ENCODE results near the gene IL17REL.

IL17REL gene

DNA sequence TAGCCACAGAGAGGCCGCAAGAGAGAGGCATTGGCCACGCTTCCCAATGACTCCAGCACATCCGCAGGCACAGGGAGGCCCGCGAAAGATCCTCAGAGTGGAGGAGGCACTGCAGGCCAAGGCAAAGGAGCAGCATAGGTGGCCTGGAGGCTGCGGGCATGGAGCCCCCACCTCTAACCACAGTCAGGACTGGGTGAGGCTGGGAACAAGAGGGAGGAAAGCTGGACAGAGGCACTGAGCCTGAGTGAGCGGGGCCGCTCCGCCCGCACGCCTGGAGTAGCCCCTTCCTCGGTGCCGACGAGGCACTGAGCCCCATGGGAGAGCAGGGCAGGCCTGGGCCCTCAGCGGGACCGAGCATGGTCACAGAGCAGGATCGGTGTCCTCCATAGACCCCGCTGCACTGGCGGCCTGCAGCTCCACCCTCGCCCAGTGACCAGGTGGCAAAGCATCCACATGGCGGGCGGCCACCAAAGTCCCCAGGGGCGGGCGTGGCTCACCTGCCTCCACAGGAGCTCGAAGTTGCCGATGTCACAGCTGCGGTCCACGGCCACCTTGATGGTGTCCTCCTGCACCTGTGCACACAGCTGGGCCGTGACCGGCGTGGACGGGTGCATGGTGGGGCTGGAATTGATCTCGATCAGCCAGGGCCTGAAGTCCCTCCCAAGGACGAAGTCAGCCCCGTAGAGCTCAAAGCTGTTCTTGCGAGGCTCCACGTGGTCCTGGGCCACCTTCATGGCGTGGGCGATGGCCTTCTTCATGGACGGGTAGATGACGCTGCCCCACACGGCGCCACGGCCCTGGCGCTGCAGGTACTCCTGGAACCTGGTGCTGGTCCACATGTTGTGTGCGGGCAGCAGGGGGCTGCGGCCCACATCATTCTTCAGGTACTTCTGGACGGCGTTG lies 18.9 kb upstream of the IL17REL start:
- DNase-seq (ENCODE audit: extremely low read depth, low read depth): no peak
- TF ChIP-seq, protein P1, sequence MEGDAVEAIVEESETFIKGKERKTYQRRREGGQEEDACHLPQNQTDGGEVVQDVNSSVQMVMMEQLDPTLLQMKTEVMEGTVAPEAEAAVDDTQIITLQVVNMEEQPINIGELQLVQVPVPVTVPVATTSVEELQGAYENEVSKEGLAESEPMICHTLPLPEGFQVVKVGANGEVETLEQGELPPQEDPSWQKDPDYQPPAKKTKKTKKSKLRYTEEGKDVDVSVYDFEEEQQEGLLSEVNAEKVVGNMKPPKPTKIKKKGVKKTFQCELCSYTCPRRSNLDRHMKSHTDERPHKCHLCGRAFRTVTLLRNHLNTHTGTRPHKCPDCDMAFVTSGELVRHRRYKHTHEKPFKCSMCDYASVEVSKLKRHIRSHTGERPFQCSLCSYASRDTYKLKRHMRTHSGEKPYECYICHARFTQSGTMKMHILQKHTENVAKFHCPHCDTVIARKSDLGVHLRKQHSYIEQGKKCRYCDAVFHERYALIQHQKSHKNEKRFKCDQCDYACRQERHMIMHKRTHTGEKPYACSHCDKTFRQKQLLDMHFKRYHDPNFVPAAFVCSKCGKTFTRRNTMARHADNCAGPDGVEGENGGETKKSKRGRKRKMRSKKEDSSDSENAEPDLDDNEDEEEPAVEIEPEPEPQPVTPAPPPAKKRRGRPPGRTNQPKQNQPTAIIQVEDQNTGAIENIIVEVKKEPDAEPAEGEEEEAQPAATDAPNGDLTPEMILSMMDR (IDR thresholded peaks at IDR 0.05; ENCODE audit: low read depth, low read length, missing control alignments): no peak
- no peak overlapping the region for H3K4me3 ChIP-seq (replicated peaks; ENCODE audit: low read depth, low read length)

DNA sequence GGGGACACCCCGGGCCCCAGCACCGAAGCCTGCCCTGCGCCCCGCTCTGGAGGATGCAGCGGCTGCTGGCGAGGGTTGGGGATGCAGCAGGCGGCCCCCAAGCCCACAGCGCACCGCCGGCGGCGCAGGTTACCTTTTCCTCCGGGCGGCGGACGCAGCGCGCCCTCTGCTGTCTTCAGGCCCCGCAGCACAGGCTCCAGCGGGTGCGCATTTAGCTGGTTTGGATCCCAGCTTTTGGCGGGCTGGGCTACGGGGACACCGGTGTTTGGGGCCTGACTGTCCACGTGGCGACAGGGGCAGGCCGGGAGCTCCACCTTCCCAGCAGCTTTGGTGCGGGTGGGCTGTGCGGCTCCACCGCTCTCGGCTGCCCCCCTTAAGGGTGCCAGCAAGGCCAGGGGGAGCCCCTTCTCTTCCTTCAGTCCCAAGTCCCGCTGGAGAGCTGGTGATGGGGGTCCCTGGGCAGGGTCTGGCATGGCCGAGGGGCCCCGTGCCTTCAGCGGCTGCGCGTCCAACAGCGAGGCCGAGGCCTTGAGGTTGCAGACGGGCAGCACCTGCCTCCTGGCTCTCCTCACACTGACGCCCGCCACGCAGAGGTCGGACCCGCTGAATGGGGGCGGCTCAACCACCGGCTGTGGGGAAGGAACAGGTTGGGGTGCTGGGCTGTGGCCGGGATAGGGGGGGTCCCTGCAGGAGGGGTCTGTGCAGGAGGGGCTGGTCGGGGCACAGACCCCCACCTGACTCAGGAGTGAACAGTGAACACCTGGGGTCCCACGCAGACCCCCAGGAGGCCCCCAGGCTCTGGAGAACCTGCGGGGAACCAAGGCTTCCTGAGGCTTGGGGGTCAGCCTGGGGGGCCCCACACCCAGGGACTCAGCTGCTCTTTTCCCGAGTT lies 18.0 kb upstream of the IL17REL start:
- TF ChIP-seq, protein P1 (IDR thresholded peaks at IDR 0.05; ENCODE audit: low read depth, low read length, missing control alignments): peak; percentile 81
- no peak overlapping the region for H3K4me3 ChIP-seq (replicated peaks; ENCODE audit: low read depth, low read length)
- no peak for DNase-seq (ENCODE audit: extremely low read depth, low read depth)

DNA sequence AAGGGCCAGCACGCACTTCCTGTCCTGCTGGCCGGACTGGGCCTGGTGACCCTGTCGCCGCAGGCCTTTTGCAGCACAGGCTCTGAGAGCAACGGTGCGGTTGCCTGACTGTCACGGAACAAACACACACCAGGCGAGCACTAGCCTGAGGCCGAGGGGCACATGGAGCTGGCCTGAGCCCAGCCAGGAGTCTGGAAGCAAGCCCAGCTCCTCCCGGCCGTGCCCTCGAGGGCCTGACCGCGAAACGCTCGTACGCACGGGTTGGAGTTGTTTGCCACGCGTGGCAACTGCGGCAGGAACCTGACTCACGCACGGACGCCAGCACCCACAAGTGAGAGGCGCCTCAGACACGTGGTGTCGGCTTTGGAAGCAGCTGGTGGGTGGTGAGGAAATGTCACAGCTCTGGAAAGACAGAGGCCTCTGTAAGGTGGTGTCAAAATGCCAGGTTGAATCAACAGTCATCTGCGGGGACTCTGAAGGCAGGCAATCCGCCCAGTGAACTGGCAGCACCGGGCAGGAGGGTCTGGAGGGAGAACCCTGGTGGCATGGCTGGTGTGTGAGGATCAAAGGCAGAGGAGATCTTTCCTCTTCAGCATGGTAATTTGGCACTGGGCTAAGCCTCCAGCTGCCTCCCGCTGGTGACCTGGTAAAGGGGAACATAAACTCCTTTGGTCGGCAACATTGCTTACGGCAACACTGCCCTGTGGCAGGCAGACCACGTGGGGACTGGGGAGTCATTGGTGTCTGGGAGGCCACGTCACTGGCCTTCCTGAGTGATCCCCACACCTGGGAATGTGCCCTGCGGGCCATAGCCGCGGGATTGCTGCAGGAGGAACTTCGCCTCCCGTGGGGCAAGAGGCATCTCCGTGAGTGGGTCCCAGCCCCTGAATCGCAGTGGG lies 15.3 kb upstream of the IL17REL start:
- no peak overlapping the region for H3K4me3 ChIP-seq (replicated peaks; ENCODE audit: low read depth, low read length)
- TF ChIP-seq, protein P1 (IDR thresholded peaks at IDR 0.05; ENCODE audit: low read depth, low read length, missing control alignments): no peak
- DNase-seq (ENCODE audit: extremely low read depth, low read depth): no peak

DNA sequence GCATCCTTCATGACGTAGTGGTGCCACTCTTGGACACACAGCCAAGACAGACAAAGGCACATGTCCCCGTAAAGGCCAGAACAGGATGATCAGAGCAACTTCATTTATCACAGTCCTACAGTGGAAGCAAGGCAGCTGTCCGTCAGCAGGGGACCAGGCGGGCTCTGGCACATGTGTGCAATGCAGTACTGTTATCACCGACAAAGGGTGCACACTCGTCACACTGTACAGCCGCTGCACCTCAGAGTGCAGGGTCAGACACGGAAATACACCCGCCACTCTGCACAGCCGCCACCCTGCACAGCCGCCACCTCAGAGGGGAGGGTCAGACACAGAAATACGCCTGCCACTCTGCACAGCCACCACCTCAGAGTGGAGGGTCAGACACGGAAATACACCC lies 13.4 kb upstream of the IL17REL start:
- H3K4me3 ChIP-seq (replicated peaks; ENCODE audit: low read depth, low read length): no peak overlapping the region
- TF ChIP-seq, protein P1 (IDR thresholded peaks at IDR 0.05; ENCODE audit: low read depth, low read length, missing control alignments): no peak
- no peak for DNase-seq (ENCODE audit: extremely low read depth, low read depth)

DNA sequence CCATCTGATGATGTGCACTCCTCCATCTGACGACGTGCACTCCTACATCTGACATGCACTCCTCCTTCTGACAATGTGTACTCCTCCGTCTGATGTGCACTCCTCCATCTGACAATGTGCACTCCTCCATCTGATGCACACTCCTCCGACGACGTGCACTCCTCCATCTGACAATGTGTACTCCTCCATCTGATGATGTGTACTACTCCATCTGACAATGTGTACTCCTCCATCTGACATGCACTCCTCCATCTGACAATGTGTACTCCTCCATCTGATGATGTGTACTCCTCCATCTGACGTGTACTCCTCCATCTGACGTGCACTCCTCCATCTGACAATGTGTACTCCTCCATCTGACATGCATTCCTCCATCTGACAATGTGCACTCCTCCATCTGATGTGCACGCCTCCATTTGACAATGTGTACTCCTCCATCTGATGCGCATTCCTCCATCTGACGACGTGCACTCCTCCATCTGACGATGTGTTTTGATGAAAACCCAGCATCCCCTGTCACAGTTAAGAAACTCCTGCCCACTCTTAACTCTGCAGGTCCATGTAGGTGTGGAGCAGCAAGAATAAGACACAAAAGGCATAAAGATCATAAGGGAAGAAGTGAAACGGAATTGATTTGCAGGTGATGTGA lies 9.7 kb upstream of the IL17REL start:
- TF ChIP-seq, protein P1 (IDR thresholded peaks at IDR 0.05; ENCODE audit: low read depth, low read length, missing control alignments): no peak

DNA sequence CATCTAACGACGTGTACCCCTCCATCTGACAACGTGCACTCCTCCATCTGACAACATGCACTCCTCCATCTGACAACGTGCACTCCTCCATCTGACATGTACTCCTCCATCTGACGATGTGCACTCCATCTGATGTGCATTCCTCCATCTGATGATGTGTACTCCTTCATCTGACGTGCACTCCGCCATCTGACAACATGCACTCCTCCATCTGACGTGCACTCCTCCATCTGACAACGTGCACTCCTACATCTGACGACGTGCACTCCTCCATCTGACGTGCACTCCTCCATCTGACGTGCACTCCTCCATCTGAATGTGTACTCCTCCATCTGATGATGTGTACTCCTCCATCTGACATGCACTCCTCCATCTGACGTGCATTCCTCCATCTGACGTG lies 8.0 kb upstream of the IL17REL start:
- TF ChIP-seq, protein P1 (IDR thresholded peaks at IDR 0.05; ENCODE audit: low read depth, low read length, missing control alignments): no peak
- DNase-seq (ENCODE audit: extremely low read depth, low read depth): no peak
- H3K4me3 ChIP-seq (replicated peaks; ENCODE audit: low read depth, low read length): no peak overlapping the region

More for the DNA sequence above, 9.7 kb upstream of the IL17REL start:
- no peak for DNase-seq (ENCODE audit: extremely low read depth, low read depth)
- H3K4me3 ChIP-seq (replicated peaks; ENCODE audit: low read depth, low read length): no peak overlapping the region

Measured in HFF-Myc (cell line).